ENCODE data around the gene RHOT2. TPM values are rescaled to one million over a fixed set of nuclear protein-coding genes. Genes with fewer than 3 reads are reported as not detected.

RHOT2 gene
- total and polyA plus RNA-seq, 2 of the 8 experiments (the other 6 are each of a cell fraction or from before 2014, with no cell fraction given) = 149 to 194 TPM

- peaks cover 2 to 25% of the 10 kb centered on the region in 2 experiments for H4K20me1 ChIP-seq (replicated peaks in 1 of 2; ENCODE audit: control insufficient read depth in 1 of 2, insufficient read depth in 2 of 2, low read length in 2 of 2)
- H3K14ac ChIP-seq (ENCODE audit: insufficient read length) = no peak overlapping the region
- no peak for DNase-seq (ENCODE audit: low read depth in 1 of 2, low spot score in 2 of 2)
- H3K27me3 ChIP-seq (replicated peaks in 1 of 4; ENCODE audit: control insufficient read depth in 3 of 4, extremely low read depth in 1 of 4, insufficient read depth in 3 of 4, low read length in 3 of 4) = peaks cover 0 to 2% (median 0%) of the 10 kb centered on the region in 4 experiments; a peak in 2 of 7 replicates
- POLR2A ChIA-PET (ENCODE audit: partially characterized antibody) = interaction anchor here (1.6 to 13.3 kb wide), 8 partner anchors 8 to 127 kb away, joined by 3 to 214 read pairs (median 12); partner anchors contain the start of genes ANTKMT, JMJD8, RHOT2 and WDR24
- peak overlapping the region; percentile 69 for H3K4ac ChIP-seq (replicated peaks; ENCODE audit: insufficient read length, low read depth, low read length)
- no peak overlapping the region for H3K56ac ChIP-seq (replicated peaks; ENCODE audit: insufficient read length, low read depth, low read length)
- H4K91ac ChIP-seq (replicated peaks; ENCODE audit: insufficient read length, low read length) = peak overlapping the region; percentile 52
- H2AK5ac ChIP-seq (ENCODE audit: low read depth, low read length) = peak overlapping the region; percentile 75; the same call in 1 of the 2 replicates
- no peak for FAIRE-seq
- no peak overlapping the region for H3K4me3 ChIP-seq (ENCODE audit: extremely low read depth in 1 of 4, insufficient read depth in 2 of 4, low read depth in 3 of 4, low read length in 4 of 4)
- peaks cover 5% of the 10 kb centered on the region; the same call in 1 of the 2 replicates for H3K79me1 ChIP-seq (ENCODE audit: low read depth, low read length)
- peaks cover 0 to 7% of the 10 kb centered on the region in 2 experiments; a peak in 1 of 4 replicates for H3K79me2 ChIP-seq (ENCODE audit: control insufficient read depth in 1 of 2, insufficient read depth in 2 of 2, low read length in 2 of 2)
- WGBS, 2 experiments (ENCODE audit: extremely low coverage in 1 of 2, insufficient coverage in 1 of 2, insufficient read length in 1 of 2, insufficient replicate concordance in 2 of 2, low coverage in 1 of 2, low lambda C conversion rate in 2 of 2, missing lambda C conversion rate in 1 of 2) = 96% methylated on average over 20 of the region's 21 CpGs; no CpG with 5 or more reads in 1 of the 2 experiments
- H2BK15ac ChIP-seq (ENCODE audit: low read length) = peak overlapping the region; percentile 92; the same call in 1 of the 2 replicates
- H3K23ac ChIP-seq (ENCODE audit: insufficient read length) = no peak overlapping the region
- H2BK120ac ChIP-seq (replicated peaks; ENCODE audit: low read depth, low read length) = no peak overlapping the region
- CTCF ChIA-PET (ENCODE audit: partially characterized antibody) = interaction anchor here (1.1 to 12.0 kb wide), 8 partner anchors 9 to 94 kb away, joined by 3 to 75 read pairs (median 6); partner anchors contain the start of genes RHOT2 and WDR24
- no peak overlapping the region for H4K5ac ChIP-seq (ENCODE audit: insufficient read length, low read depth, low read length)
- H2BK20ac ChIP-seq (ENCODE audit: low read length) = no peak overlapping the region
- peaks cover 9 to 22% (median 16%) of the 10 kb centered on the region in 4 experiments; a peak in 7 of 8 replicates for H3K36me3 ChIP-seq (ENCODE audit: control insufficient read depth in 2 of 4, insufficient read depth in 4 of 4, low read length in 3 of 4)
- H4K8ac ChIP-seq (ENCODE audit: extremely low read depth, insufficient read depth, low read length) = no peak overlapping the region
- H2BK12ac ChIP-seq (ENCODE audit: low read depth, low read length) = peak overlapping the region; percentile 96; the same call in 1 of the 2 replicates
- no peak overlapping the region for H3K27ac ChIP-seq (ENCODE audit: low read depth, low read length)
- H3K18ac ChIP-seq (ENCODE audit: extremely low read depth, low read length) = no peak overlapping the region
- no peaks in the 10 kb centered on the region for H3K9me3 ChIP-seq (ENCODE audit: insufficient read depth in 2 of 2, low read depth in 1 of 2, low read length in 1 of 2)
- no peak overlapping the region for H2AFZ ChIP-seq (ENCODE audit: low read length)
- H3K23me2 ChIP-seq (ENCODE audit: low read depth, low read length) = peaks cover 15% of the 10 kb centered on the region
- no peak overlapping the region for H3K9ac ChIP-seq (replicated peaks in 1 of 4; ENCODE audit: extremely low read depth in 1 of 4, low read depth in 3 of 4, low read length in 3 of 4)
- H2BK5ac ChIP-seq (ENCODE audit: low read depth, low read length) = peak overlapping the region; percentile 26; the same call in 1 of the 2 replicates
- TF ChIP-seq ZNF274 (IDR thresholded peaks at IDR 0.05; ENCODE audit: borderline replicate concordance, extremely low read depth, low read length) (no peak), KDM4A (IDR thresholded peaks at IDR 0.05; ENCODE audit: low read depth, low read length, severe bottlenecking) (no peak), SIN3A (conservative IDR thresholded peaks at IDR 0.05 in 1 of 2, IDR thresholded peaks at IDR 0.05 in 1 of 2; ENCODE audit: low read depth in 1 of 2, low read length in 2 of 2) (no peak), CTCF (IDR thresholded peaks at IDR 0.05; ENCODE audit: control extremely low read depth in 1 of 3, insufficient read depth in 1 of 3, low read depth in 1 of 3, low read length in 3 of 3) (no peak), EZH2 (IDR thresholded peaks at IDR 0.05; ENCODE audit: low read depth, low read length, severe bottlenecking) (no peak), PHF8 (conservative IDR thresholded peaks at IDR 0.05; ENCODE audit: low read depth, low read length) (no peak), TAF7 (optimal IDR thresholded peaks at IDR 0.05; ENCODE audit: borderline replicate concordance, low read depth, low read length) (no peak)
- H3K4me2 ChIP-seq (ENCODE audit: insufficient read depth in 1 of 2, low read depth in 2 of 2, low read length in 2 of 2) = peak overlapping the region in 1 of 2 experiments; percentile 79; a peak in 1 of 4 replicates
- H3K4me1 ChIP-seq (replicated peaks in 1 of 4; ENCODE audit: control insufficient read depth in 3 of 4, insufficient read depth in 4 of 4, low read length in 3 of 4) = peaks cover 0 to 37% (median 28%) of the 10 kb centered on the region in 4 experiments; a peak in 6 of 7 replicates
Measured at GRCh38 chr16:676565-676902, 8.6 kb downstream of the RHOT2 start.

Measured in H1 (cell line).